ENCODE measurements around the gene AFM.

GRCh38 chr4:73538162-73538561 lies 56.6 kb downstream of the AFM start:
- no peak for TF ChIP-seq POLR2A (IDR thresholded peaks at IDR 0.05)
- TF ChIP-seq CTCF (IDR thresholded peaks at IDR 0.05), result no peak

Measured in heart left ventricle (tissue), 13 donors.